Fibroblast of mammary gland (primary cell): ENCODE data around the gene FOXO1.

Source experiments
- DNase-seq: peaks from one replicate; pipeline ENCODE4 v3.0.0-alpha.2; 2010; ENCODE audit warnings: low read depth
- H3K4me3 ChIP-seq: 2 replicates; pipeline ENCODE4 v1.5.1; 2011; ENCODE audit warnings: low read depth, mild to moderate bottlenecking, low read length, moderate library complexity; ENCODE audit not compliant: control insufficient read depth
- TF ChIP-seq, protein P1 (sequence below): conservative IDR thresholded peaks from 2 replicates; pipeline ENCODE4 v1.5.1; 2011; ENCODE audit warnings: low read depth, low read length, inconsistent platforms; ENCODE audit not compliant: control insufficient read depth, insufficient read depth

The FOXO1 gene

GRCh38 chr13:40622246-40622645 is 44.2 kb downstream of the FOXO1 start:
- TF ChIP-seq, protein P1, sequence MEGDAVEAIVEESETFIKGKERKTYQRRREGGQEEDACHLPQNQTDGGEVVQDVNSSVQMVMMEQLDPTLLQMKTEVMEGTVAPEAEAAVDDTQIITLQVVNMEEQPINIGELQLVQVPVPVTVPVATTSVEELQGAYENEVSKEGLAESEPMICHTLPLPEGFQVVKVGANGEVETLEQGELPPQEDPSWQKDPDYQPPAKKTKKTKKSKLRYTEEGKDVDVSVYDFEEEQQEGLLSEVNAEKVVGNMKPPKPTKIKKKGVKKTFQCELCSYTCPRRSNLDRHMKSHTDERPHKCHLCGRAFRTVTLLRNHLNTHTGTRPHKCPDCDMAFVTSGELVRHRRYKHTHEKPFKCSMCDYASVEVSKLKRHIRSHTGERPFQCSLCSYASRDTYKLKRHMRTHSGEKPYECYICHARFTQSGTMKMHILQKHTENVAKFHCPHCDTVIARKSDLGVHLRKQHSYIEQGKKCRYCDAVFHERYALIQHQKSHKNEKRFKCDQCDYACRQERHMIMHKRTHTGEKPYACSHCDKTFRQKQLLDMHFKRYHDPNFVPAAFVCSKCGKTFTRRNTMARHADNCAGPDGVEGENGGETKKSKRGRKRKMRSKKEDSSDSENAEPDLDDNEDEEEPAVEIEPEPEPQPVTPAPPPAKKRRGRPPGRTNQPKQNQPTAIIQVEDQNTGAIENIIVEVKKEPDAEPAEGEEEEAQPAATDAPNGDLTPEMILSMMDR, result no peak
- no peak for DNase-seq
- no peak overlapping the region for H3K4me3 ChIP-seq

DNA sequence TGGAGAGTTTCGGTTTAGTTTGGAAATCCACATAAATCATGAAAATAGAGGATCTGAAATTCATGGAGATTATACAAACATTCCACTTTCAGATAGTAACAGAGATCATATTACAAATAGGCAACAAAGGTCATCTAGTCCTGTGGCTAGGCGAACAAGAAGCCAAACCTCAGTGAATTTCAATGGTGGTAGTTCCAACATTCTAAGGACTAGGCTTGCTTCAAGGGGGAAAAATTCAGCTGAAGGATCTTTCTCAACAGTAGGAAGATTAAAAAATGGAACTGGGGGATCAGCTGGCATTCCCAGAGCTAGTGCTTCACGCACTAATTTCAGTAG is 47.0 kb downstream of the FOXO1 start:
- no peak overlapping the region for H3K4me3 ChIP-seq
- TF ChIP-seq, protein P1, result no peak
- DNase-seq, result no peak

DNA sequence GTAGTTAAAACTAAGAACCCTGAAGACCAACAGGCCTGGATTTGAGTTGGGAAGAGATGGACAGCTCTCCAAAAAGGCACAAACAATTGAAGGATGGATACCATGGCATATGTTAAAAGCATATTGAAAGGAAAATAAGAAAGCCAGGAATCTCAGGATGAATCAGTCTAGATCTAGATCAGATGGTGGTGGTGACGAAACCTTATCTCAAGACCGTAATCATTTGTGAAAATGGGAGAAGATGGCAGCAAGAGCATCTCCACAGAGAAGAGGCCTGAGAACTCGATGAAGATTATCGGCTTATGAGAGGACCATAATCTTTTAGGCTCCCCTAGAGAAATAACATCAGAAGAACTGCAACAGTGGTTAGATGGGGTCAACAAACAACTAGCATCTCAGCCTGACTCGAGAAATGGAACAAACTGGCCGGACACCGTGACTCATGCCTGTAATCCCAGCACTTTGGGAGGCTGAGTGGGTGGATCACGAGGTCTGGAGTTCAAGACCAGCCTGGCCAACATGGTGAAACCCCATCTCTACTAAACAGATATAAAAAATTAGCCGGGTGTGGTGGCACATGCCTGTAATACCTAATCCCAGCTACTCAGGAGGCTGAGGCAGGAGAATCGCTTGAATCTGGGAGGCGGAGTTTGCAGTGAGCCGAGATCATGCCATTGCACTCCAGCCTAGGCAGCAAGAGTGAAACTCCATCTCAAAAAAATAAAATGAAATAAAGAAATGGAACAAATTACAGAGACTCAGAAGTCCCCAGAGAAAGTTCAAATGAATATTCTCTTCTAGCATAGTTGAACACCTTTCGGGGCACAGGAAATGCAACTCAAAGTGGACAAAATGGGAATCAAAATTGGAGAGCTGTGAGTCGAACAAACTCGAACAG is 47.6 kb downstream of the FOXO1 start:
- H3K4me3 ChIP-seq, result no peak overlapping the region
- TF ChIP-seq, protein P1, result no peak
- peak; percentile 51 for DNase-seq

GRCh38 chr13:40617801-40618356 is 48.6 kb downstream of the FOXO1 start:
- TF ChIP-seq, protein P1, result no peak
- H3K4me3 ChIP-seq, result no peak overlapping the region

DNA sequence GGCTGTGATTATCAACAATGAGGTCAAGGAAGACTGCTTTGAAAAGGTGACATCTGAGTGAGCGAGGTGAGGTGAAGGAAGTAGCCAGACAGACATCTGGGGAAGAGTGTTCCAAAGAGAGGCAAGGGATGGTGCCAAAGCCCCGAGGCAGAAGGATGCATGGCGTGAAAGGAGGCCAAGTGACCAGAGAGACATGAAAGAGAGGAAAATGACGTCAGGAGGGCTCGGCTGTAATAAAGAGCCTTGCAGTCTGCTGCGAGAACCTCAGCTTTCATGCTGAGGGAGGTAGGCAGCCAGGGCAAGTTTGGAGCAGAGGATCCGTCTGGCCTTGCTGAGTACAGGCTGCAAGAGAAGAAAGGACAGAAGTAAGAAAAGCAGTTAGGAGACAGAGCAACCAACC is 50.8 kb downstream of the FOXO1 start:
- TF ChIP-seq, protein P1, result no peak
- no peak for DNase-seq
- H3K4me3 ChIP-seq, result no peak overlapping the region

More at GRCh38 chr13:40617801-40618356, 48.6 kb downstream of the FOXO1 start:
- no peak for DNase-seq

GRCh38 chr13:40613914-40614313 is 52.5 kb downstream of the FOXO1 start:
- DNase-seq, result no peak
- TF ChIP-seq, protein P1, result no peak
- no peak overlapping the region for H3K4me3 ChIP-seq
